ENCODE results near the gene NCK2. TPM values are rescaled to one million over a fixed set of nuclear protein-coding genes. Genes with fewer than 3 reads are reported as not detected.
A peak's percentile ranks its signal among the peaks of the same experiment; 100 is the strongest.

Gene NCK2
- total RNA-seq, 1 donor from 2014 or later = 39.9 TPM

GRCh38 chr2:105924271-105924670 is 179.6 kb downstream of the NCK2 start:
- DNase-seq (no peak), ATAC-seq (no peak)
- intact Hi-C loops (cut with micrococcal nuclease) = no loop called here

DNA sequence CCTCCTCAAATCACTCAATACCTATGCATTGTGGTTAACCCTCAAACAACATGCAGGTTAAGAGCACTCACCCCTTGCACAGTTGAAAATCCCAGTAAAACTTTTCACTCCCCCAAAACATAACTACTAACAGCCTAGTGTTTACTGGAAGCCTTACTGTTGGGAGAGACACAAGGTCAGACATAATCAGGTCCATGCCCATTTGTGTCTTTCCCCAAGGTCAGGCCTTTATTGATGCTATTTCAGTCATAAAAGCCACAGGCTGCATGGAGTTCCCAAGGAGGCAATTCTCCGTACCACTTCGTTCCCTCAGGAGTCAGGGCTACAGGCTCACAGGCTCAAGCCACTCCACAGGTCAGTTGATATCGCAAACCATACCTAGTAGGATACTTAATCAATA is 180.2 kb downstream of the NCK2 start:
- DNase-seq = no peak
- no peak for ATAC-seq
- intact Hi-C loops (cut with micrococcal nuclease) = no loop called here

- intact Hi-C loops (cut with micrococcal nuclease) = no loop called here
- DNase-seq = no peak
- no peak for ATAC-seq
Observed at GRCh38 chr2:105925390-105925789, 180.7 kb downstream of the NCK2 start.

GRCh38 chr2:105926960-105927678 is 182.4 kb downstream of the NCK2 start:
- intact Hi-C loops (cut with micrococcal nuclease) = no loop called here
- peak; percentile 53 for ATAC-seq
- DNase-seq = no peak

DNA sequence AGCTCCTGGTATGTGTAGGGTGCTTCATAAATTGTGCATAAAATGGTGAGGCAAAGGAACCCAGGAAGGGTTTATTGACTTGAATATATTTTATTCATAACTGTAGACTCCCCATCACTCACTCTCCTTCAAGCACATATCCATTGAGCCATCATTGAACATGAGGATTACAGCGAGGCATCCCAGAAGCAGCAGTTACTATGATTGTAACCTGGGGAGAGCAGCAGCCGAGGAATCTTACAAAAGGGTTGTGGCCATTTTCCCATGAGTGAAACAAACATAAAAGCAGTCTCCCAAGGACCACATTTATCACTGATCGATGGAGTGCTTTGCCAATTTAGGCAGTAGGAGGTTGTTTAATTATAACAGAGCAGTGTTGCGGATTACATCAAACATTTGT is 183.4 kb downstream of the NCK2 start:
- DNase-seq (no peak), ATAC-seq (no peak)
- intact Hi-C loops (cut with micrococcal nuclease) = no loop called here

GRCh38 chr2:105928563-105928962 is 183.9 kb downstream of the NCK2 start:
- ATAC-seq (peak; percentile 28), DNase-seq (no peak)
- intact Hi-C loops (cut with micrococcal nuclease) = no loop called here

DNA sequence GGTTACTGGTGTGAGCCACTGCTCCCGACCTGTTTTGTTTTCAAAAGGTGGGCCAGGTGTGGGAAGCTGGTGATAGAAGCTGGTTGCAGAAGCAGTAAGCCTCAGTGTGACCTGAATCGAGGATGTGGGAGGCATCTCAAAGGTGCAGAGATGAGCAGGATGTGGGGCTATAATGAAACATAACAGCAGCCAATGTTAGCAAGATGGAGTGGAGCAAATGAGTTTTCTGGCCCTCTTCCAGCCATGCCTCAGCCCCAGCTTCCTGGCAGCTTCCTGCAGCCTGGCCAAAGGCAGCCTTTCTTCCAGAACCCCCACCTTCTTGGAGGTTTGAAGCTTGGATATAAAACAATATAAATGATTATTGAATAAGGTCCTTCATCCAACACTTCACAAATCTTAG is 184.8 kb downstream of the NCK2 start:
- no peak for DNase-seq
- intact Hi-C loops (cut with micrococcal nuclease) = no loop called here
- no peak for ATAC-seq

- DNase-seq = no peak
- no peak for ATAC-seq
- intact Hi-C loops (cut with micrococcal nuclease) = no loop called here
Observed at GRCh38 chr2:105932582-105932981, 187.9 kb downstream of the NCK2 start.

DNA sequence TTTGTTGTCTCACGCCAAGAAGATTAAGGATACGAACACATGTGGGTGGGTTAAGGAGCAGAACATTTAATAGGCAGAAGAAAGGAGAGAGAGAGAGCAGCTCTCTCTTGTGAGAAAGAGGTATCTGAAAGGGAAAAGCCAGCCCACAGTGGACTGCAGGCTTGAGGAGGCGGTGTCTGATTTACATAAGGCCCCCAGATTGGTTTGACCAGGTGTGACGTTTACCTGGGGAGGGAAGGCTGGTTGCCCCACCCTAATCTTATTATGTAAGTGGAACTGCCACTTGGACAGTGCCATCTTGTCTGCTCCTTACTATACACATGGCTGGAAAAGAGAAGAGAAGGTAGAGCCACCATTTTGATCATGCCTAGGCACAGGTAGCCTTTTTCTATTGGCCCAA is 189.2 kb downstream of the NCK2 start:
- intact Hi-C loops (cut with micrococcal nuclease) = no loop called here
- DNase-seq = no peak
- no peak for ATAC-seq

- DNase-seq (no peak), ATAC-seq (no peak)
- intact Hi-C loops (cut with micrococcal nuclease) = no loop called here
Observed at GRCh38 chr2:105934467-105934866, 189.8 kb downstream of the NCK2 start.

DNA sequence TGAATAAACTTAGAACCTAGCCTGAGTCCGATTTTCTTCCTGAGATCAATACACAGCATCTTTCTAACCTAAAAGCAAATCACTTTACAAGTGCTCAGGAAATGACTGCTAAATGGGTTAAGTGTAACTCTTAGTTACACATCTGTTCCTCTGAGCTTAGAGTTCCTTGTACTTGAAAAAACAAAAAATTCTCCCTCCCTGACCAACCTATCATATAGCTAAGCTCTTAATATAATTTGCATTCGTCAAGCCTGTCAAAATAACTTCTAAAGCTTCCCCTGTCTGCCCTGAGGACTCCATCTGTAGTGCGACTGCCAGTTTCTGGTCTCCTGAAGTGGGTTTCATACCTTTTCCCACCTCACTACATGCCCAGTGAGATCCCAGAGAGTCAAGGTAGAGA is 190.4 kb downstream of the NCK2 start:
- DNase-seq (no peak), ATAC-seq (no peak)
- intact Hi-C loops (cut with micrococcal nuclease) = no loop called here

DNA sequence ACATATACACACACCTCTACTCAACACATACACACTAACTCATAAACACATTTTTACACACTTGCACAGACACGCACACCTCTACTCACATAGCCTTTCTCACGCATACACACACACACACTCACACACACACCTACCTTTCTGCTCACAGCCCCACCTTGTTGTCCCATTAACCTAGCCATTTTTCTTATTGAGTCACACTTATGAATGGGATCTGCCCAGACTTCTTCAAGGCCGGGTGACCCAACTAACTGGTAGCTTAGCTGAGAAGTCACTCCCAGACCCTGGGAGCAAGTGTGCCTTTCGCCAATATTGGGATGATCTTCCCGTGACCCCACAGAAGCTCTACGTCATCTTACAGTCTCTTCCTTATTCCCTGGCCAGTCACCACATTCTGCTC is 192.2 kb downstream of the NCK2 start:
- DNase-seq (no peak), ATAC-seq (no peak)
- intact Hi-C loops (cut with micrococcal nuclease) = no loop called here

- ATAC-seq (no peak), DNase-seq (no peak)
- intact Hi-C loops (cut with micrococcal nuclease) = no loop called here
Observed at GRCh38 chr2:105937498-105938097, 192.9 kb downstream of the NCK2 start.

Data from left ventricle myocardium superior (tissue), 1 donor.